ENCODE data around the gene KCNMA1. TPM values are rescaled to one million over a fixed set of nuclear protein-coding genes. Genes with fewer than 3 reads are reported as not detected.

The KCNMA1 gene
- polyA plus RNA-seq, 1 donor from 2014 or later: 60.8 TPM

DNA sequence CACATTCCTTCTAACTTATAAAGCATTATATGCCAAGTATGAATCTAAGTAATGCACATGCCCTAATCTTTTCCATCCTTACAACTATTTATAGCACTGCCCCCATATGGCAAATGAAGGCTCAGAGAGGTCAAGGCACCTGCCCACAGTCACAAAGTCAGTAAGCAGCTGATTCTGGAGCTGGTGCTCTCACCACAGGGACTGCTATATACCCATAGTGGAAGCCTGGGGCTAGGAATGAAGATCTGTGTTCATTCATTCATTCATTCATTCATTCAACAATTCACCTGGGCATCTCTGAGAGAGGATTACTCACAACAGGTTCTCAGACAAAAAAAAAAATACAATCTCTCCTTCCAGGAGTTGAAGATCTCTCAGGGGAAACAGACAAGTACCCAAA, 213.4 kb downstream of the KCNMA1 start:
- no peak for TF ChIP-seq EZH2 (IDR thresholded peaks at IDR 0.05; ENCODE audit: borderline replicate concordance, insufficient read depth, low read length, poor library complexity, severe bottlenecking)
- TF ChIP-seq MXI1 (conservative IDR thresholded peaks at IDR 0.05; ENCODE audit: poor library complexity, severe bottlenecking): no peak
- no peak for TF ChIP-seq CTCF (IDR thresholded peaks at IDR 0.05; ENCODE audit: poor library complexity, severe bottlenecking)
- no peak for TF ChIP-seq REST (IDR thresholded peaks at IDR 0.05; ENCODE audit: borderline replicate concordance)
- TF ChIP-seq RAD21 (conservative IDR thresholded peaks at IDR 0.05): no peak
- TF ChIP-seq TAF1 (IDR thresholded peaks at IDR 0.05; ENCODE audit: low read depth): no peak
- no peak for TF ChIP-seq POLR2AphosphoS5 (IDR thresholded peaks at IDR 0.05)
- no peak for TF ChIP-seq SMC3 (conservative IDR thresholded peaks at IDR 0.05; ENCODE audit: poor library complexity)
- no peak for TF ChIP-seq EP300 (conservative IDR thresholded peaks at IDR 0.05; ENCODE audit: poor library complexity, severe bottlenecking)
- Histone ChIP-seq H3K36me3 (ENCODE audit: insufficient read depth, low read length) (no peaks in the 10 kb centered on the region), H3F3A (ENCODE audit: insufficient read depth, low read length, poor library complexity, severe bottlenecking) (no peaks in the 10 kb centered on the region), H3K4me2 (ENCODE audit: low read length) (no peak overlapping the region), H2AFZ (ENCODE audit: low read depth, low read length) (no peak overlapping the region), H3K9me2 (ENCODE audit: insufficient read depth, low read length) (no peaks in the 10 kb centered on the region), H3K27me3 (ENCODE audit: insufficient read depth, low read depth, low read length) (no peaks in the 10 kb centered on the region), H3K9ac (ENCODE audit: low read length) (no peak overlapping the region), H3K4me3 (ENCODE audit: low read length) (no peak overlapping the region), H3K79me2 (replicated peaks; ENCODE audit: insufficient read depth, low read length) (no peaks in the 10 kb centered on the region), H3K27ac (ENCODE audit: low read length) (no peak overlapping the region), H3K9me3 (ENCODE audit: low read length) (no peaks in the 10 kb centered on the region), H4K20me1 (ENCODE audit: insufficient read depth) (no peaks in the 10 kb centered on the region)

- Histone ChIP-seq H3K9me3 (ENCODE audit: low read length) (no peaks in the 10 kb centered on the region), H3K9ac (ENCODE audit: low read length) (no peak overlapping the region), H4K20me1 (ENCODE audit: insufficient read depth) (no peaks in the 10 kb centered on the region), H3K36me3 (ENCODE audit: insufficient read depth, low read length) (no peaks in the 10 kb centered on the region), H3K4me3 (ENCODE audit: low read length) (no peak overlapping the region), H3K27me3 (ENCODE audit: insufficient read depth, low read depth, low read length) (no peaks in the 10 kb centered on the region), H2AFZ (ENCODE audit: low read depth, low read length) (no peak overlapping the region), H3K9me2 (ENCODE audit: insufficient read depth, low read length) (no peaks in the 10 kb centered on the region), H3K79me2 (replicated peaks; ENCODE audit: insufficient read depth, low read length) (no peaks in the 10 kb centered on the region), H3K4me2 (ENCODE audit: low read length) (no peak overlapping the region), H3F3A (ENCODE audit: insufficient read depth, low read length, poor library complexity, severe bottlenecking) (no peaks in the 10 kb centered on the region), H3K27ac (ENCODE audit: low read length) (no peak overlapping the region)
- no peak for TF ChIP-seq REST (IDR thresholded peaks at IDR 0.05; ENCODE audit: borderline replicate concordance)
- TF ChIP-seq EZH2 (IDR thresholded peaks at IDR 0.05; ENCODE audit: borderline replicate concordance, insufficient read depth, low read length, poor library complexity, severe bottlenecking): no peak
- no peak for TF ChIP-seq EP300 (conservative IDR thresholded peaks at IDR 0.05; ENCODE audit: poor library complexity, severe bottlenecking)
- no peak for TF ChIP-seq TAF1 (IDR thresholded peaks at IDR 0.05; ENCODE audit: low read depth)
- no peak for TF ChIP-seq SMC3 (conservative IDR thresholded peaks at IDR 0.05; ENCODE audit: poor library complexity)
- TF ChIP-seq MXI1 (conservative IDR thresholded peaks at IDR 0.05; ENCODE audit: poor library complexity, severe bottlenecking): no peak
- no peak for TF ChIP-seq POLR2AphosphoS5 (IDR thresholded peaks at IDR 0.05)
- no peak for TF ChIP-seq CTCF (IDR thresholded peaks at IDR 0.05; ENCODE audit: poor library complexity, severe bottlenecking)
- no peak for TF ChIP-seq RAD21 (conservative IDR thresholded peaks at IDR 0.05)
These were observed 214.9 kb downstream of the KCNMA1 start for GRCh38 chr10:77422491-77423338.

Data from neural cell (in vitro differentiated cells).